Suprapubic skin (tissue), 4 donors: ENCODE results near the gene C19orf81. TPM values are rescaled to one million over a fixed set of nuclear protein-coding genes. Genes with fewer than 3 reads are reported as not detected.
"Not testable (repeated sequence)": the region's sequence is repeated elsewhere in the genome, so short reads cannot be mapped to it uniquely, and the experiment has no call there.

Experiments used
- DNase-seq, 2 donors: peaks; one replicate each; pipeline ENCODE4 v3.0.0-alpha.2; 2019; ENCODE audit warnings: low spot score in 2 of 2
- H3K27ac ChIP-seq: fragments of 200-600 bp; sonication (generic); one replicate; pipeline ENCODE4 v1.5.1; 2019
- H3K27me3 ChIP-seq: fragments of 200-600 bp; sonication (generic); one replicate; pipeline ENCODE4 v1.5.1; 2019
- H3K36me3 ChIP-seq: fragments of 200-600 bp; sonication (generic); one replicate; pipeline ENCODE4 v1.5.1; 2019
- H3K4me1 ChIP-seq: fragments of 200-600 bp; sonication (generic); one replicate; pipeline ENCODE4 v1.5.1; 2019
- H3K4me3 ChIP-seq: fragments of 200-600 bp; sonication (generic); one replicate; pipeline ENCODE4 v1.5.1; 2019; ENCODE audit warnings: mild to moderate bottlenecking
- H3K9me3 ChIP-seq: fragments of 200-600 bp; sonication (generic); one replicate; pipeline ENCODE4 v1.5.1; 2019
- CTCF ChIP-seq, 2 donors: fragments of 200-600 bp in 1 of 2; fragments of 450-650 bp in 1 of 2; sonication (generic) in 1 of 2; IDR thresholded peaks; one replicate each; pipeline ENCODE4 v1.5.1; 2016 to 2019; ENCODE audit warnings: antibody characterized with exemption in 2 of 2, mild to moderate bottlenecking in 1 of 2, moderate library complexity in 1 of 2
- EP300 ChIP-seq: sonication (generic); formaldehyde crosslinking; IDR thresholded peaks from one replicate; pipeline ENCODE4 v1.6.1; 2017; ENCODE audit warnings: antibody characterized with exemption
- POLR2A ChIP-seq, 2 donors: fragments of 450-650 bp; IDR thresholded peaks; one replicate each; pipeline ENCODE4 v1.6.1; 2017; ENCODE audit warnings: antibody characterized with exemption in 2 of 2, mild to moderate bottlenecking in 2 of 2, moderate library complexity in 2 of 2
- POLR2AphosphoS5 ChIP-seq, 3 donors: sonication (generic); formaldehyde crosslinking; IDR thresholded peaks; one replicate each; pipeline ENCODE4 v1.6.1; 2017; ENCODE audit warnings: antibody characterized with exemption in 3 of 3
- WGBS: methylation state at CpG from one replicate; pipeline ENCODE4 v1.1.5; 2018; 5-methylcytosine and 5-hydroxymethylcytosine counted together
- total RNA-seq, 4 donors: library from RNA; depleted of rRNA; stranded (reverse); fragments of >200 nt; gene quantifications; one replicate each; pipeline ENCODE4 v1.1.0, GENCODE V29; 2016

Gene C19orf81
- total RNA-seq, 4 donors from 2014 or later: 19.8 TPM; not detected in 3

DNA sequence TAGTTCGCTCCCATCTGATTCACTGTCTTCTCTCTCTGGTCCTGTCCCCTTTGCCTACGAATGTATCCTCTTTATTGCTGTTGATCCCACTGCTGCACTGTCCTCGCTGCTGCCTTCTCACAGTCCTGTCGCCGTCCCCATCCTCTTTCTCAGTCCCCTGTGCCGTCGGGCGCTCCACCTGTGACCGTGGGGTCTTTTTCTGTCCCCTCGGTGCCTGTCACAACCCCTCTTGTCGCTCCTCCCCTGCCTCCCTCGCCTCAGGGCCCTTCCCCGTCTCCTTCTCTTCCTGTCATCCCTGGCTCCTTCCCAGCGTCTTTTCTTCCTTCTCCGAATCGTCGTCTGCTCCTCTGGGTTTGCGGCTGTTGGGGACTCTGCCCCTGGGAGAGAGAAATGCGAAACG lies 41.9 kb upstream of the C19orf81 start:
- Histone ChIP-seq H3K27ac (no peak overlapping the region), H3K4me3 (no peak overlapping the region), H3K4me1 (peaks cover 4% of the 10 kb centered on the region), H3K36me3 (no peaks in the 10 kb centered on the region), H3K27me3 (peaks cover 43% of the 10 kb centered on the region), H3K9me3 (no peaks in the 10 kb centered on the region)
- WGBS: 67% methylated on average over 20 of the region's 20 CpGs
- DNase-seq: no peak
- TF ChIP-seq CTCF (IDR thresholded peaks at IDR 0.05) (no peak), POLR2AphosphoS5 (IDR thresholded peaks at IDR 0.05) (no peak), POLR2A (IDR thresholded peaks at IDR 0.05) (no peak), EP300 (no peak)

GRCh38 chr19:50607874-50608785 lies 41.1 kb upstream of the C19orf81 start:
- Histone ChIP-seq H3K36me3 (no peaks in the 10 kb centered on the region), H3K27ac (no peak overlapping the region), H3K4me1 (peaks cover 4% of the 10 kb centered on the region), H3K9me3 (no peaks in the 10 kb centered on the region), H3K4me3 (no peak overlapping the region), H3K27me3 (peaks cover 35% of the 10 kb centered on the region)
- WGBS: 14% methylated on average over 51 of the region's 56 CpGs
- TF ChIP-seq CTCF (IDR thresholded peaks at IDR 0.05): peak in 1 of 2 donors; percentile 26
- TF ChIP-seq POLR2A (IDR thresholded peaks at IDR 0.05): no peak
- no peak for DNase-seq

GRCh38 chr19:50612504-50613404 lies 36.5 kb upstream of the C19orf81 start:
- not testable (repeated sequence) for H3K4me1 ChIP-seq

GRCh38 chr19:50618379-50618778 lies 30.9 kb upstream of the C19orf81 start:
- WGBS: 71% methylated on average over 4 of the region's 5 CpGs
- not testable (repeated sequence) for H3K4me3 ChIP-seq, H3K27me3 ChIP-seq, H3K4me1 ChIP-seq, H3K36me3 ChIP-seq, H3K9me3 ChIP-seq, DNase-seq, H3K27ac ChIP-seq

More at GRCh38 chr19:50612504-50613404, 36.5 kb upstream of the C19orf81 start:
- H3K9me3 ChIP-seq, H3K36me3 ChIP-seq, H3K4me3 ChIP-seq, DNase-seq, H3K27ac ChIP-seq: not testable (repeated sequence)
- 63% methylated on average over 11 of the region's 11 CpGs for WGBS
- H3K27me3 ChIP-seq: peaks cover 22% of the 10 kb centered on the region

GRCh38 chr19:50619184-50619583 lies 30.1 kb upstream of the C19orf81 start:
- WGBS: 81% methylated on average over 5 of the region's 5 CpGs
- not testable (repeated sequence) for H3K4me1 ChIP-seq, H3K36me3 ChIP-seq, H3K27me3 ChIP-seq, DNase-seq, H3K4me3 ChIP-seq, H3K9me3 ChIP-seq, H3K27ac ChIP-seq

DNA sequence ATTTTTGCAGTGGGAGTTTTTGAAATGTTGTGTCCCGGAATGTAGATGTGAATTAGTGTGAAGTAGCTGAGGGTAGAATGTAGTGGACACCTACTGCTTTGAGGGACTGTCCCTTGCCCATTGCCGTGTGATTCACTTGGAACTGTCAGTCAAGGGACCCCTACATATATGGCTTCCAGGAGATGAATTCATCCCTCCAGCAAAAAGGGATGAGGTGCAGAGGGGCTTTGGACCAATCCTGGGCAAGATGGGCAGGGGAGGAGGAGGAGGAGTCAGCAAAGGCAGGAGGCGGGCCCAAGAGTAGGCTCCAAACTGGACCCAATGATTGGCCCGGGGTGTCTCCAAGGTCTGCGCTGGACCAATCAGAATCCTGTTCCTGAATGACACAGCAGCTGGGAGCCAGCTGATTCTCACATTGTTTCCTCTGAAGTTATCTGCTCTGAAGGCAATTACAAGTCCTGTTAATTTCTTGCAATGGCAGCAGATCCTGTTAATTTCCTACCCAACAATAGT lies 28.8 kb upstream of the C19orf81 start:
- H3K4me3 ChIP-seq, H3K4me1 ChIP-seq, DNase-seq, H3K9me3 ChIP-seq, H3K27me3 ChIP-seq, H3K36me3 ChIP-seq, H3K27ac ChIP-seq: not testable (repeated sequence)
- 100% methylated on average over 3 of the region's 5 CpGs for WGBS

GRCh38 chr19:50624949-50625600 lies 24.2 kb upstream of the C19orf81 start:
- DNase-seq: no peak
- no peak for TF ChIP-seq EP300
- no peak for TF ChIP-seq CTCF (IDR thresholded peaks at IDR 0.05)
- no peak for TF ChIP-seq POLR2AphosphoS5 (IDR thresholded peaks at IDR 0.05)
- TF ChIP-seq POLR2A (IDR thresholded peaks at IDR 0.05): no peak
- Histone ChIP-seq H3K27me3 (peaks cover 8% of the 10 kb centered on the region), H3K4me3 (no peak overlapping the region), H3K36me3 (no peaks in the 10 kb centered on the region), H3K4me1 (no peaks in the 10 kb centered on the region), H3K27ac (no peak overlapping the region), H3K9me3 (no peaks in the 10 kb centered on the region)
- WGBS: 94% methylated on average over 15 of the region's 44 CpGs
